ENCODE measurements around the gene ZNF224. TPM values are rescaled to one million over a fixed set of nuclear protein-coding genes. Genes with fewer than 3 reads are reported as not detected.
A peak's percentile ranks its signal among the peaks of the same experiment; 100 is the strongest.

ZNF224 gene
- polyA plus RNA-seq, 1 donor (not counting 4 experiments of a cell fraction or from before 2014, with no cell fraction given), result 17.5 TPM

GRCh38 chr19:44142059-44142433 lies 47.9 kb downstream of the ZNF224 start:
- peak overlapping the region; percentile 81 for H3K9ac ChIP-seq (ENCODE audit: control insufficient read depth, extremely low read depth, insufficient read depth, low read length)
- no peaks in the 10 kb centered on the region for H4K20me1 ChIP-seq (ENCODE audit: control insufficient read depth, extremely low read depth, insufficient read depth, low read length)
- H3K9me1 ChIP-seq (ENCODE audit: control insufficient read depth, extremely low read depth, insufficient read depth, low read length), result no peaks in the 10 kb centered on the region
- H3K9me3 ChIP-seq (ENCODE audit: control insufficient read depth, low read depth, low read length), result no peaks in the 10 kb centered on the region
- peaks cover 15% of the 10 kb centered on the region for H3K4me1 ChIP-seq (ENCODE audit: control insufficient read depth, extremely low read depth, insufficient read depth, low read length)
- peak overlapping the region; percentile 100 for H2AFZ ChIP-seq (ENCODE audit: control insufficient read depth, low read length)
- dilution Hi-C loops (cut with MboI; ENCODE audit: extremely low pct_ligation_motif_present, low sequenced_read_pairs), result no loop called here
- DNase-seq (ENCODE audit: low read depth, low spot score) (no peak), FAIRE-seq (no peak)
- peaks cover 11% of the 10 kb centered on the region for H3K79me2 ChIP-seq (ENCODE audit: control insufficient read depth, insufficient read depth, low read length)
- H3K27me3 ChIP-seq (ENCODE audit: control insufficient read depth, extremely low read depth, insufficient read depth, low read length), result no peaks in the 10 kb centered on the region
- H3K4me2 ChIP-seq (ENCODE audit: control insufficient read depth, extremely low read depth, insufficient read depth, low read depth, low read length), result peak overlapping the region; percentile 98
- peaks cover 0 to 17% of the 10 kb centered on the region in 2 experiments for H3K36me3 ChIP-seq (ENCODE audit: control insufficient read depth in 2 of 2, extremely low read depth in 1 of 2, insufficient read depth in 2 of 2, low read length in 2 of 2)
- peak overlapping the region; percentile 56 for H3K27ac ChIP-seq (ENCODE audit: control insufficient read depth, insufficient read depth, low read length)
- TF ChIP-seq EZH2 (IDR thresholded peaks at IDR 0.05; ENCODE audit: low read length) (no peak), CTCF (optimal IDR thresholded peaks at IDR 0.05 in 1 of 3, IDR thresholded peaks at IDR 0.05 in 1 of 3, conservative IDR thresholded peaks at IDR 0.05 in 1 of 3; ENCODE audit: extremely low read depth in 1 of 3, insufficient read depth in 2 of 3, low read length in 3 of 3) (no peak)
- peak overlapping the region; percentile 52 to 95 (median 93) for H3K4me3 ChIP-seq (ENCODE audit: control insufficient read depth in 2 of 3, extremely low read depth in 1 of 3, insufficient read depth in 2 of 3, low read depth in 1 of 3, low read length in 3 of 3)

GRCh38 chr19:44149776-44150175 lies 55.6 kb downstream of the ZNF224 start:
- H3K36me3 ChIP-seq (ENCODE audit: control insufficient read depth in 2 of 2, extremely low read depth in 1 of 2, insufficient read depth in 2 of 2, low read length in 2 of 2), result peaks cover 20 to 23% of the 10 kb centered on the region in 2 experiments
- FAIRE-seq (no peak), DNase-seq (ENCODE audit: low read depth, low spot score) (no peak)
- H3K79me2 ChIP-seq (ENCODE audit: control insufficient read depth, insufficient read depth, low read length), result no peaks in the 10 kb centered on the region
- no peak overlapping the region for H2AFZ ChIP-seq (ENCODE audit: control insufficient read depth, low read length)
- H3K27me3 ChIP-seq (ENCODE audit: control insufficient read depth, extremely low read depth, insufficient read depth, low read length), result no peaks in the 10 kb centered on the region
- no peak overlapping the region for H3K4me2 ChIP-seq (ENCODE audit: control insufficient read depth, extremely low read depth, insufficient read depth, low read depth, low read length)
- TF ChIP-seq CTCF (optimal IDR thresholded peaks at IDR 0.05 in 1 of 3, IDR thresholded peaks at IDR 0.05 in 1 of 3, conservative IDR thresholded peaks at IDR 0.05 in 1 of 3; ENCODE audit: extremely low read depth in 1 of 3, insufficient read depth in 2 of 3, low read length in 3 of 3) (no peak), EZH2 (IDR thresholded peaks at IDR 0.05; ENCODE audit: low read length) (no peak)
- H4K20me1 ChIP-seq (ENCODE audit: control insufficient read depth, extremely low read depth, insufficient read depth, low read length), result no peaks in the 10 kb centered on the region
- no peak overlapping the region for H3K4me3 ChIP-seq (ENCODE audit: control insufficient read depth in 2 of 3, extremely low read depth in 1 of 3, insufficient read depth in 2 of 3, low read depth in 1 of 3, low read length in 3 of 3)
- no peak overlapping the region for H3K9ac ChIP-seq (ENCODE audit: control insufficient read depth, extremely low read depth, insufficient read depth, low read length)
- dilution Hi-C loops (cut with MboI; ENCODE audit: extremely low pct_ligation_motif_present, low sequenced_read_pairs), result no loop called here
- H3K9me3 ChIP-seq (ENCODE audit: control insufficient read depth, low read depth, low read length), result no peaks in the 10 kb centered on the region
- no peak overlapping the region for H3K27ac ChIP-seq (ENCODE audit: control insufficient read depth, insufficient read depth, low read length)
- H3K9me1 ChIP-seq (ENCODE audit: control insufficient read depth, extremely low read depth, insufficient read depth, low read length), result no peaks in the 10 kb centered on the region
- H3K4me1 ChIP-seq (ENCODE audit: control insufficient read depth, extremely low read depth, insufficient read depth, low read length), result no peaks in the 10 kb centered on the region

Measured in keratinocyte (primary cell).